GM12891 (cell line): ENCODE measurements around the gene AGRN.

Source experiments
- PAX5 ChIP-seq: IDR thresholded peaks from 2 replicates; pipeline ENCODE4 v1.6.1; 2011; ENCODE audit warnings: low read length, moderate library complexity, mild to moderate bottlenecking; ENCODE audit not compliant: insufficient read depth, severe bottlenecking
- POLR2A ChIP-seq: IDR thresholded peaks from 2 replicates; pipeline ENCODE4 v1.6.1; 2011; ENCODE audit warnings: low read depth, low read length, control low read depth
- POLR2AphosphoS5 ChIP-seq: IDR thresholded peaks from 2 replicates; pipeline ENCODE4 v1.6.1; 2011; ENCODE audit warnings: low read depth, low read length, control low read depth
- TAF1 ChIP-seq: IDR thresholded peaks from 2 replicates; pipeline ENCODE4 v1.6.1; 2011; ENCODE audit warnings: low read depth, low read length, control low read depth

- no peak for TF ChIP-seq POLR2AphosphoS5
- TF ChIP-seq POLR2A: no peak
- TF ChIP-seq PAX5: no peak
- TF ChIP-seq TAF1: no peak
Observed at GRCh38 chr1:1058921-1059493, 39.1 kb downstream of the AGRN start.
